Activated CD4-positive, CD25-positive, alpha-beta regulatory T cell treated with anti-CD3 and anti-CD28 coated beads, Interleukin-2, amount 50 U/mL, for 24 hours (primary cell): ENCODE results near the gene AFDN.
"Not testable (repeated sequence)": the region's sequence is repeated elsewhere in the genome, so short reads cannot be mapped to it uniquely, and the experiment has no call there.

Experiments used
- ATAC-seq, 2 donors: fragments of 150-1000 bp; cut with Tn5 transposase; one replicate each; pipeline ENCODE4 v1.10.0; 2021; ENCODE audit warnings: mild to moderate bottlenecking in 1 of 2, moderate library complexity in 1 of 2

The AFDN gene

GRCh38 chr6:167984876-167985604 lies 158.3 kb downstream of the AFDN start:
- ATAC-seq = no peak

GRCh38 chr6:167985911-167986595 lies 159.3 kb downstream of the AFDN start:
- ATAC-seq = no peak

GRCh38 chr6:167987396-167988153 lies 160.9 kb downstream of the AFDN start:
- no peak for ATAC-seq

- no peak for ATAC-seq
Observed at GRCh38 chr6:167988154-167988495, 161.4 kb downstream of the AFDN start.

- ATAC-seq = no peak
Observed at GRCh38 chr6:167988945-167989841, 162.5 kb downstream of the AFDN start.

GRCh38 chr6:167990016-167990945 lies 163.6 kb downstream of the AFDN start:
- no peak for ATAC-seq

GRCh38 chr6:167993169-167993568 lies 166.5 kb downstream of the AFDN start:
- ATAC-seq = no peak

GRCh38 chr6:167993831-167994230 lies 167.1 kb downstream of the AFDN start:
- ATAC-seq = no peak

GRCh38 chr6:167995302-167995701 lies 168.6 kb downstream of the AFDN start:
- ATAC-seq = no peak

- ATAC-seq = no peak
Observed at GRCh38 chr6:167995731-167996151, 169.0 kb downstream of the AFDN start.

- ATAC-seq = no peak
Observed at GRCh38 chr6:167996424-167997199, 169.9 kb downstream of the AFDN start.

GRCh38 chr6:167997642-167998041 lies 170.9 kb downstream of the AFDN start, which contains the start of gene KIF25:
KIF25 (plus strand) TSS chr6:167997671; CDS start chr6:168029586, 31,915 bp downstream.
- no peak for ATAC-seq

GRCh38 chr6:167998215-167998614 lies 171.5 kb downstream of the AFDN start:
- ATAC-seq = no peak

- ATAC-seq = no peak
Observed at GRCh38 chr6:168000198-168001028, 173.7 kb downstream of the AFDN start.

GRCh38 chr6:168001029-168001332 lies 174.3 kb downstream of the AFDN start:
- ATAC-seq = no peak

- not testable (repeated sequence) for ATAC-seq
Observed at GRCh38 chr6:168001514-168001913, 174.8 kb downstream of the AFDN start.

GRCh38 chr6:168002804-168003203 lies 176.1 kb downstream of the AFDN start:
- no peak for ATAC-seq

- no peak for ATAC-seq
Observed at GRCh38 chr6:168004023-168004422, 177.3 kb downstream of the AFDN start.

GRCh38 chr6:168004945-168005344 lies 178.2 kb downstream of the AFDN start:
- no peak for ATAC-seq

- ATAC-seq = no peak
Observed at GRCh38 chr6:168005796-168006195, 179.1 kb downstream of the AFDN start.
